NCI-H1694 treated with DMSO at 0.1 percent for 48 hours (cell line): ENCODE measurements around the gene RPN2.
"Not testable (repeated sequence)": the region's sequence is repeated elsewhere in the genome, so short reads cannot be mapped to it uniquely, and the experiment has no call there.

ENCODE experiments used
- DNase-seq: peaks from one replicate; lab custom pipeline; 2025; lab: John Stamatoyannopoulos, UW

Gene RPN2

DNA sequence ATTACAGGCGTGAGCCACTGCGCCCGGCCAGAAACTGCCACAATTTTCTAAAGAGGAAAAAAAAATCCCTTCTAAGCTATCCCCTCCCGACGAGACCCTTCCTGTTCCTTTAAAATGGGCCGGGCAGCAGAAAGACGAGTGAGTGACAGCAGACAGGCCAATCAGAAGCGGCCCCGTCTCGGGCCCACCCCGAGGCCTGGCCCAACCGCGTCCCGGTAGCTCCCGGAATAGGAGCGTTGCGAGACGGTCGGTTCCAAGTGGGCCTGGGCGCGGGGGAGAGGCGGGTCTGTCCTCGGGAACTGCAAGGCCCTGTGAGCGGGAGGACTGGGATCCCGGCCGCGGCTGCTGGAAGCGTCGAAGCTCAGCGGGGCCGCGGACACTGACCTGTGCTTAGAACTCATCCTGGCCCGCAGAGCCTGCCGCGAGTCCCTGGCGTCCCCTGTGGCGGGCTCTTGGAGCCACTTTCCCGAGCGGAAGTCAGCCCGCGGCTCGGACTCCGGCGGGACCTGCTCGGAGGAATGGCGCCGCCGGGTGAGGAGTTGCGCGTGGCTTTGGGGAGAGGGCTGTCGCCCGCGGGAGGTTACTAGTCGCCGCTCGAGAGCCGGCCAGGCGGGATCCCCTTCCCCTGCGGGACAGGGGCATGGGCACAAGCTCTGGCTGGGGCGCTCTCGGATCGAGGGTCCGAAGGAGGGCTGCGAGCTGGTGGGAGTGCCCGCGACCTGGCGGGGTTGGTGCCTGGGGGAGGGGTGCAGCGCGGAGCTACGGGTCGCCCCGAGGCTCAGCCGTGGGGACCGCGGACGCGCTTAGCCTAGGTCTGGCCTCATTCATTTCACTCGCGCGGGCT lies at the start of gene RPN2, which contains the start of gene MROH8:
RPN2 (plus strand) TSS at position 492 of the 844 bp plus-strand sequence; CDS start at position 519, 27 bp downstream.
MROH8 (minus strand) TSS at position 710 of the 844 bp plus-strand sequence.
- peak; percentile 93 for DNase-seq

DNA sequence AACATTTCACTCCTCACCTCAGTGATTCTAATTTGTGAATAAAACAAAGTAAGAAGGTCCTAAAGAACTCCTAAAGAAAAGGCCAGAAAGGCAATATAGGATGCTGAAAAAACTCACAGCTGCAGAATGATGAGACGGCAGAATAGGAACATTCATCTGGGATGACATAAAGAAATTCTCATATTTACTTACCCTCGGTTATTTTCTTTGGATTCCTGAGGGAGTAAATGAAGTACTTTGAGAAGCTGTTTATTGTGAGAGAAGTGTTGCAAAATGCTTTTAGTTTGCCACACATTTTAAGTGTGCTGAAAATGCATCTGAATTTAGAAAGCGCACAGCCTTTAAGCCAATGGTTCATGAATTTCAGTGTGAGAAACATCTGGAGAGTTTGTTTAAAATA lies 47.6 kb upstream of the RPN2 start:
- DNase-seq: no peak

DNA sequence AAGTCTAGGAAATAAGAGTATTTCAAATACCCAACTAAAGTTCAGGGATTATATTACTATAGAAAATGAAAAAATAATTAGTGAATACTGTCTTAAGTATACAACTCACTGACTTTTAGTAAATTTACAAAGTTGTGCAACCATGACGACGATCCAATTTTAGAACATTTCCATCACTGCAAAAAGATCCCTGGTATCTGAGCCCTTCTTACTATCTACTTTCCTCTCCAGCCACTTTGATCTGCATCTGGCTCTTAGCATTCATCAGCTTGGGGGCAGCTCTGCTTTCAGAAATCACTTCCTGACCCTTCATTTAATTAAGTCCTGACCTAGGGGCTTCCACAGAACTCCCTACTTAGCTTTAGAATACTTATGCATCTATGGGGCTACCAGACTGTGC lies 45.2 kb upstream of the RPN2 start:
- DNase-seq: no peak

DNA sequence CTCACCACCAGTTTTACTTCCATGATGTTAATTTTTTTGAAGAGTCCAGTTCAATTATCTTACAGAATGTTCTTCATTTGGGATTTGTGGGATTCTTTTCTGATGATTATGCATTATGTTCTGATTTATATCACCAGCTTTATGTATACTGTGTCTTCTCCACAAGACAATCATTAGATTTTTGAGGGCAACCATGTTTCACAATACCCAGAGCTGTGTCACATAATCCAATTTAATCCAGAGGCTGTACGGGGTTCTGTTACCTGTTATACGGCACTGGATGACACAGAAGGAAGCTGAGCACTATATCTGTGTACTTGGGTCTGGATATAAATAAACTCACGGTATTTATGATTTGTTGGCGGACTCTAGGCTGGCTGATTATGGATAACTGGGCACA lies 41.6 kb upstream of the RPN2 start:
- no peak for DNase-seq

DNA sequence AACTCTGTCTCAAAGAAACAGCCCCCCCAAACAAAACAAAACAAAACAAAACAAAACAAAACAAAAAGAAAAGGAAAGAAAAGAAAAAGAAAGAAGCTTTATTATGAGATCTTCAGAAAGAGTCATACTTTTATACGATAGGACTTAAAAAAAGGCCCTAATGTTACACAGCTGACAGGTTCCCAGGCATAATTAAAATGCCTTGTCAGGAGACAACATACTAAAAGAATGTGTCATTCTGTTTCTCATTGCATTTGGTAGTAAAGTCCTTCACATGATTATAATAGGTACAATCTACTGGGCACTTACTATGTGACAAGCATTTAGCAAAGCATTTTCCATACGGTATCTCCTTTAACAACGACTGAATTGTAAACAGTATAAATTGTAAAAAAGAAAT lies 36.4 kb upstream of the RPN2 start:
- no peak for DNase-seq

DNA sequence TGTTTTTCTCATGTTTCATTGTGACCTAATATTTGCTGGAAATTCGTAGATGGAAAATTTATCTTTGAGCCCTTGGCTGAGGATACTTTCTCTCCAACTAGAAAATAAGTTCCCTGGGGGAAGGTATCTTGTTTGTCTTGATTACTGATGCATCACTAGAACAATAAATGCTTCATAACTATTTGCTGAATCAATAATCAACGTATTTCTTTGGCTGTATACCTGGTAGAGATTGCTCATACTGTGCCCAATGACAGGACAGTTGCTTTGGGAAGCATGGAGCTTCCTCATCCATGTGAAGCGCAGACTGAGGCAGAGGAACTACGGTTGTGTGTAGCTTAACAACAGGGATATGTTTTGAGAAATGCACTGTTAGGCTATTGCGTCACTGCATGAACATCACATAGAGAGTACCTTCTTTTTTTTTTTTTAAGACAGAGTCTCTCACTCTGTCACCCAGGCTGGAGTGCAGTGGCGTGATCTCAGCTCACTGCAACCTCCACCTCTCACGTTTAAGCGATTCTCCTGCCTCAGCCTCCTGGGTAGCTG lies 34.2 kb upstream of the RPN2 start:
- DNase-seq: no peak

DNA sequence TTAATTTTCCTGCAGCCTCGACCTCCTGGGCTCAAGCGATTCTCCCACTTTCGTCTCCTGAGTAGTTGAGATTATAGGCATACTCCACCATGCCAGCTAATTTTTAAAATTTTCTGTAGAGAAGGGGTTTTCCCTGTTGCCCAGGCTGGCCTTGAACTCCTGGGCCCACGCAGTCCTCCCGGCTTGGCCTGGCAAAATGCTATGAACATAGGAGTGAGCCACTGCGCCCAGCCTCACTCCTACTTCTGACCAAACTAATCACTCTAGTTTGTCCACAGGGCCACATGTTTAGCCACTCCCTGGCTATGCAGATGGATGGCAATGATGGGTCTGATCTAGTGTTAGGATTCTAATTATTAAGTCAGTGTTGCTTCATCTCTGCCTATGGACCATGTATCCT lies 31.9 kb upstream of the RPN2 start:
- no peak for DNase-seq

DNA sequence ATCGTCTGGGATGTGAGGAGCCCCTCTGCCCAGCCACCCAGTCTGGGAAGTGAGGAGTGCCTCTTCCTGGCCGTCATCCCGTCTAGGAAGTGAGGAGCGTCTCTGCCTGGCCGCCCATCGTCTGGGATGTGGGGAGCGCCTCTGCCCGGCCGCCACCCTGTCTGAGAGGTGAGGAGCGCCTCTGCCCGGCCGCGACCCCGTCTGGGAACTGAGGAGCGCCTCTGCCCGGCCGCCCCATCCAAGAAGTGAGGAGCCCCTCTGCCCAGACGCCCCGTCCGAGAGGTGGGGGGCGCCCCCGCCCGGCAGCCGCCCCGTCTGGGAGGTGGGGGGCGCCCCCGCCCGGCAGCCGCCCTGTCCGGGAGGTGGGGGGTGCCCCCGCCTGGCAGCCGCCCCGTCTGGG lies 28.3 kb upstream of the RPN2 start:
- not testable (repeated sequence) for DNase-seq

DNA sequence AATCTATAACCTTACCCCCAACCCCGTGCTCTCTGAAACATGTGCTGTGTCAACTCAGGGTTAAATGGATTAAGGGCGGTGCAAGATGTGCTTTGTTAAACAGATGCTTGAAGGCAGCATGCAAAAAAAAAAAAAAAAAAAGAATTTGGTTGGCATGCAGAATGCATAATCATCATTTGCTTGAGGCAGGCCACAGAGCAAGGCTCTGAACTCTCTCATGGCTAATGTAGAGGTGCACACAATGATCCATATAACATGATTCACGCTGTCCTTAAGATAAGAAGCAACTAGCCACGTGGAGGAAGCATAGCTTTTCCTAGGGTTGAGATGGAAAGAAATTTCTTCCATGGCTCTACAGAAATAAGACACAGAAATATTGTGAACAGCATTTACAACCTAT lies 27.6 kb upstream of the RPN2 start:
- no peak for DNase-seq

DNA sequence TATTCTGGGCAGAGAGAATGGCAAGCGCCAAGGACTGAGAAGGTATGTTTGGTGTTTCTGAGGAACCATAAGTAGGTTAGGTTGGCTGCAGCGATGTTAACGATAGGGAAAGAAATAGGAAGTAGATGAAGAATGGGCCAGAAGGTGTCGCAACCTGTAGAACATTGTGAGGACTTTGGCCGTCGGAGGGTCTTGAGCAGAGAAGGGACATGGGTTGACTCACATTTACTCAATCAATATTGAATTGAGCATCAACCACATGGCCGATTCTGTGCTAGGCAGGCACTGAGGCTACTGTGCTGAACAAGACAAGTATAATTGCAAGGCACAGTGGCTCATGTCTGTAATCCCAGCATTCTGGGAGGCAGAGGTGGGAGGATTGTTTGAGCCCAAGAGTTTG lies 26.8 kb upstream of the RPN2 start:
- no peak for DNase-seq

DNA sequence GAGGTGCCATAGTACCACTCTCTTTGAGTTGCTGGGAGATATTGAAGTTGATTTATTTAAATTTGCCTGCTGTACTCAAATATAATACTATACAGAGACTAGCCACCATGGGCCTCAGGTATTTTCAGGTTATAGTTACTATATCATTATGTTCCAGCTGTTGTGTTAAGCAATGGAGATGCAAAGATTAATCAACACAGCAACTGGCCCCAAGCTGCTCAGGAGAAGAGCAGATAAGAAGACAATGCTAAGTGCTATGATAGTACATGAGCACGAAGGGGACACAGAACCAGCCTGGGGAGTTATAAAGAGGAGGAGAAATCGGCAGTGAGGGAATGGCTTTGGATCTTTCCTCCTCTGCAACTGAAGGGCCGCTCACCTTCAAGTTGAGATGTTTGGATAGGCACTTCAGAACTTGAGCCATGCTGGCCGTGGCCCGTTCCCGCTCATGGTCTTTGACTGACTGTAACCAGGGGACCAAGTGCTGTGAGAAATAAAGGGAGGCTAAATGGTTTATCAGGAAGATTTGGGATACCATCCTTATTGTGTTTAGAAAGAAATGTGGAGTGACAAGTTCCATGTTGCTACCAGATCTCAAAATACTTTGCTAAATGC lies 24.3 kb upstream of the RPN2 start:
- no peak for DNase-seq

DNA sequence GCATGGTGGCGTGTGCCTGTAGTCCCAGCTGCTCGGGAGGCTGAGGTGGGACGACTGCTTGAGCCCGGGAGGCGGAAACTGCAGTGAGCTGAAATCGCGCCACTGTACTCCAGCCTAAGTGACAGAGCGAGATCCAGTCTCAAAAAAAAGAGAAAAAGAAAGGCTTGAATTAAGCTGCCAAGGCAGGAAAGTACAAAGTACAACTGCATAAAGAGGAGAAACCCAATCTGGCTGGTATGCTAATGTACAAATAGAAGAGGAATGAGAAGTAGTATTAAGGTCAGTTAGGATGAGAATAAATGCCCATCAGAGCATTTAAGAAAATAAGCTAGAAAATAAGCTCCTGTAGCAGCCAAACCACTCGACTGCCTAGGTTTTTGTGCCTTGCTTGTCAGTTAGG lies 23.1 kb upstream of the RPN2 start:
- DNase-seq: no peak

DNA sequence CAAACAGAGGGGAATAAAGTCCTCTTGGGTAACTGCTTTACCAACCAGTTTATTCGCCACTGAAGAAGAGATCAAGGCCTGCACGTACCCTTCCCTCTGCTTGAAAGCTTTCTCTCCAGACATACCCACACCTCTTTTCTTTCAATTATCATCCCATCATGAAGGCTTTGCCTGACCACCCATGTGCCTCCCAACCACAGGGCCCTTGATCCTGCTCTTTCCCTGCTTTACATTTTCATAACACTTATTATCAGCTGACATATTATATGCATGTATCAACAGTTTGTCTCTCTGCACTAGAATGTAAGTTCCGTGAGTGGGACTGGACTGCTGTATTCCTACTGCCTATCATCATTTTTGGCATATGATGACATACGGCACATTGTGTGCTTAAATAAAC lies 20.9 kb upstream of the RPN2 start:
- DNase-seq: no peak

DNA sequence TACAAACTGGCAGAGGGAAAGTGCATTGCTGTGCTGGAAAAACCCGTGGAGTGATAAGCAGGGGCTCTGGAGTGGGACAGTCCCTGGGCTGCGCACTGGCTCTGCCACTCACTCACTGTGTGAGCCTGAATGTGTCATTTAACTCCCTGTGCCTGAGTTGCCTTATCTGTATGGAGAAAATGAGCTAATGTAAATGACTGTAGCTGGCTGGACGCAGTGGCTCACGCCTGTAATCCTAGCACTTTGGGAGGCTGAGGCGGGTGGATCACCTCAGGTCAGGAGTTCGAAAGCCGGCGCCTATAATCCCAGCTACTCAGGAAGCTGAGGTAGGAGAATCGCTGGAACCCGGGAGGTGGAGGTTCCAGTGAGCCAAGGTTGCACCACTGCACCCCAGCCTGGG lies 18.4 kb upstream of the RPN2 start:
- no peak for DNase-seq

DNA sequence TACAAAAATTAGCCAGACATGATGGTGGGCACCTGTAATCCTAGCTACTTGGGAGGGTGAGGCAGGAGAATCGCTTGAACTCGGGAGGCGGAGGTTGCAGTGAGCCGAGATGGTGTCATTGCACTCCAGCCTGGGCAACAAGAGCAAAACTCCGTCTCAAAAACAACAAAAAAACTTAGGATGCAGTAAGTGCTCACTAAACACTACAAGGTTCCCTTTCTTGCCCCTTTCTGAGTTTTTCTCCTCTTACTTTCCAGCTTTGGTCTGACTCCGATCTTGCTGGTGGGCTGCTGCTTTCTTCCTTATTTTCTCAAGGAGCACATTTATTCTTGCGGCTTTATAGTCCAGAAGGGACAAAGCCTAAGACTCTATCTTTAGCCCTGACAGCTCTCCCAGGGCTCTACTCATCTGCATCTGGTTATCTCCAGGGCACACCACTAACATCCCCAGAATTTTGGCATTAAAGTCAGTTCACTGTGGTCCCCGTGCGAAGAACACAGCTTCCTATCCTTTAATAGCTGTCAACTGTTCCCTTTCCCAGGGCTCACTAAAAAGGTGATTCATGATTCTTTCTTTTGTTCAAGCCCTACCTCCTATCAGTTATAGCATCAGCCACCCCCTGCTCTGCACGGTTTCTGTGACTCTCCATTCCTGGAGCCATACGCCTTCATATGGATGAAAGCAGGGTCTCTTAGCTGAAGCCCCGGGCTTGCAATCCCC lies 17.1 kb upstream of the RPN2 start:
- no peak for DNase-seq

DNA sequence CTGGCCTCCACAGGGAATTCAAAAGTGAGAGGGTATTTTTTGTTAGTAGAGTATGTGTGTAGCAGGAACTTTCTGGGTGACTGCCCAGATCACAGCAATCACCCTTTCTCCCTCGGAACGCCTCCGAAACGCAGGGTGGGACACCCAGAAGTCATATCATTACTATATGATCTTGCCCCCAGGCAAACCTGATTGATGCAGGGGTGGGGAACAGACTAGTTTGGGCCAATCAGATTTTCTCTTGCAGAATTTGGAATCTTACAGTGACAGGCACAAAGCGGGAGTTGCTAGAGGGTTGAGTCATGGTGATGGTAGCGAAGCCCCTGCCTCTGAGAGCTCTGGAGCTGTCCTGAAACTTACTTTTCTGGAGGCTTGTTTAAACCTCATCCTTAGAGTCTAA lies 16.5 kb upstream of the RPN2 start:
- no peak for DNase-seq

DNA sequence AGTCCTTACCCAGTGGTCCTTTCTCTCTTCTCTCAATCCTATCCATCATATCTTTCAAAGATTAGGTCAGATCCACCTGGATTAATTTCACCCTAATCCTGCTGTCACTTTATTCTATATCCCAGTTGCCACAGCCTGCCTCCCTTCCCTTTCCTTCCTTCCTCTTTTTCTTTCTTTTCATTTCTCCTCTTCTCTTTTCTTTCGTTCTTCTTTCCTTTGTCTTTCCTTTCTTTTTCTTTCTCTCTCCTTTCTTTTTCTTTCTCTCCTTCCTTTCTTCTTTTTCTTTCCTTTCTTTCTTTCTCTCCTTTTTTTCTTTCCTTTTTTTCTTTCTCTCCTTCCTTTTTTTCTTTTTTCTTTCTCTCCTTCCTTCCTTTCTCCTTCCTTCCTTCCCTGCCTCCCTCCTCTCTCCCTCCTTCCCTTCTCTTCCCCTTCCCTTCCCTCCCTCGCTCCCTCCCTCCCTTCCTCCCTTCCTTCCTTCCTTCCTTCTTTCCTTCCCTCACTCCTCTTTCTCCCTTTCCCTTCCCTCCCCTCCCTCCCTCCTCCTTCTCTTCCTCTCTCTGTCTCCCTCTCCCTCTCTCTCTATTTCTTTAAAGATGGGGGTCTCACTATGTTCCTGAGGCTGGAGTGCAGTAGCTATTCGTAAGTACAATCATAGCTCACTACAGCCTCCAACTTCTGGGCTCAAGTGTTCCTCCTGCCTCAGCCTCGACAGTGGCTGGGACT lies 15.1 kb upstream of the RPN2 start:
- DNase-seq: no peak

DNA sequence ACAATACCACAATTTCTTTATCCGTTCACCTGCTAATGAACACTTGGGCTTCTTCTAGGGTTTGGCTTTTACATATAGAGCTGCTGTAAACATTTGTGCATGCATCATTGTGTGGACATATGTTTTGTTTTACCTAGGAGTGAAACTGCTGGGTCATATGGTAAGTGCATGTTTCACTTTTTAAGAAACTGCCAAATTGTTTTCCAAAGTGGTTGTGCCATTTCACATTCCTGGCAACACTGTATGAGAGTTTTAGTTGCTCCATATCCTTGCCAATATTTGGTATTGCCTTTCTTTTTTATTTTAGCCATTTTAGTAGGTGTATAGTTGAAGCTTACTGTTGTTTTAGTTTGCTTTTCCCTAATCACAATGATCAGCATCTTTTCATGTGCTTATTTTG lies 14.1 kb upstream of the RPN2 start:
- DNase-seq: no peak

DNA sequence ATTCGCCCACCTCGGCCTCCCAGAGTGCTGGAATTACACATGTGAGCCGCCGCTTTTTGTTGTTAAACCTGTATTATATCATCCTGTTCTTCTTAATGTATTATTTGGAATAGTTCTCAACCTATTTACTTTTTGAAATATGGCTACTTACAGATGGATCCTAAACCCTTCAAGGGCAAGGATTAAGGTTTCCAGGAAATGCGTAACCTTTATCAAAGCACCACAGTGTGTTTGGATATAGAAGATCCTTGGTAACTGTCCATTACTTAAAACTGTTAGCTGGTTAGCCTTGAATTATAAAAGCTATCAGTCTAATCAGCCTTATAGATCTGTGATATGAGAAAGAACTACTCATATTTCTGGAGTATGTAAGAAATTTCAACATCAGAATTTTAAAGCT lies 12.3 kb upstream of the RPN2 start:
- no peak for DNase-seq

DNA sequence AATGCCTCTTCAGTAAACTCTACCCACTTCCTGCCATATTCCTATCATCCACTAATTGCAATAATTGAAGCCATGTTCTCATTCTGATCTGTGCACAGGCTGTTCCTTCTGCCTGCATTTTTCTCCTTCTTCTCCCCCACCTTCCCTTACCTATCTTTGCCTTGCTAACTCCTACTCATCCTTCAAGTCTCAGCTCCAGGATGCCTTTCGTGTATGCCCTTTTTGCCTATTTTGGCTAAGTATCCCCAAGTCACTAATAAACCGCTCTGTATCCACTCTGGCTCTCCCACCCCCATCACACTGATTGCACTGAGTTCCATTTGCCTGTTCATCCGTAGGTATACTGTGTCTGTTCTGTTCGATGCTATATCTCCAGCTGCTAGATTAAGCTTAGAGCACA lies 6.3 kb upstream of the RPN2 start:
- DNase-seq: no peak

DNA sequence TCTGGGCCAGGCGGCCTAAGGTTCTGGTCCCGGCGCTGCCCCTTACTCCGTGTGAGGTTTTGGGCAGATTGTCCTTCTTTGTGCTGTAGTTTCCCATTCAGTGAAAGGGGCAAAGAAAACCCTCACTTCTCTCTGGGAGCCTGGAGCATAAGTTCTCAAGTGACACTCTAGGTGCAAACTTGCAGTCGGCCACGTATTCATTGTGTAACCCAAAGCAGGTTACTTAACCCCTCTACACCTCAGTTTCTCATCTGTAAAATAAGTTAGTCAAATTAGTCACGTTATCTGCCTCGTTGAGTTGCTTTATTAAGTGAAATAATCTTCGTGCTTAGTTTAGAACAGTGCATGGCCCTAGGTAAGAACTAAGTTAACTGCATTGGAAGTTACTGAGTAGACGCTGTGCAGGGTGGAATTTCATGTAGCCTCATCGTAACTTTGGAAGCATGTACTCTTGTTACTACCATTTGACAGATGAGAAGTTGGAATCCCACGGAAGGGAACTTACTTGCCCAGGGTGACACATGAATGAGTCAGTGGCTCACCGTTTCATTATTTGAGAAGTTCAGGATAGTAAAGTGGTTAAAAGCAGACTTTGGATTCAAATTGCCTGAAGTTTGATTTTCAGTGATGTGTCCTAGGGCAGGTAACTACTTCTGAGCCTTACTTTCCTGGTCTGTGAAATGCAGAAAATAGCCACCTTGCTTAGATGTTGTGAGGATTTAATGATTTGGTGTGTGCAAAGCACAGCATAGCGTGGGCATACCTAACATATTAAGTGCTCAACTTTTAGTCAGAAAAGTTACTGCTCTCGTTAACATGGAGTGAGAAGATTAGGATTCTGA lies 774 bp downstream of the RPN2 start:
- no peak for DNase-seq
